ENCODE measurements around the gene YY1.

The YY1 gene

GRCh38 chr14:100329233-100330006 is 90.5 kb downstream of the YY1 start:
- no peak for FAIRE-seq
- no peak for DNase-seq (ENCODE audit: insufficient read length, low spot score)

GRCh38 chr14:100330007-100330344 is 91.0 kb downstream of the YY1 start:
- FAIRE-seq (no peak), DNase-seq (ENCODE audit: insufficient read length, low spot score) (no peak)

GRCh38 chr14:100330388-100330931 is 91.5 kb downstream of the YY1 start:
- DNase-seq (ENCODE audit: insufficient read length, low spot score) (no peak), FAIRE-seq (no peak)

- FAIRE-seq (no peak), DNase-seq (ENCODE audit: insufficient read length, low spot score) (no peak)
These were observed 93.2 kb downstream of the YY1 start for GRCh38 chr14:100332071-100332639.

All from GM19239 (cell line).